B cell (primary cell): Measurements from ENCODE around the gene KRT5.

Source experiments
- EZH2 ChIP-seq: IDR thresholded peaks from 2 replicates; pipeline ENCODE4 v1.6.1; 2012; ENCODE audit warnings: borderline replicate concordance, low read depth, mild to moderate bottlenecking, moderate library complexity, low read length; ENCODE audit not compliant: insufficient read depth, poor library complexity, severe bottlenecking
- TF ChIP-seq, protein P1 (sequence below): fragments of 200-600 bp; IDR thresholded peaks from one replicate; pipeline ENCODE4 v1.8.0; 2022; ENCODE audit warnings: antibody characterized with exemption, mild to moderate bottlenecking

- TF ChIP-seq EZH2 = no peak
- TF ChIP-seq, protein P1, sequence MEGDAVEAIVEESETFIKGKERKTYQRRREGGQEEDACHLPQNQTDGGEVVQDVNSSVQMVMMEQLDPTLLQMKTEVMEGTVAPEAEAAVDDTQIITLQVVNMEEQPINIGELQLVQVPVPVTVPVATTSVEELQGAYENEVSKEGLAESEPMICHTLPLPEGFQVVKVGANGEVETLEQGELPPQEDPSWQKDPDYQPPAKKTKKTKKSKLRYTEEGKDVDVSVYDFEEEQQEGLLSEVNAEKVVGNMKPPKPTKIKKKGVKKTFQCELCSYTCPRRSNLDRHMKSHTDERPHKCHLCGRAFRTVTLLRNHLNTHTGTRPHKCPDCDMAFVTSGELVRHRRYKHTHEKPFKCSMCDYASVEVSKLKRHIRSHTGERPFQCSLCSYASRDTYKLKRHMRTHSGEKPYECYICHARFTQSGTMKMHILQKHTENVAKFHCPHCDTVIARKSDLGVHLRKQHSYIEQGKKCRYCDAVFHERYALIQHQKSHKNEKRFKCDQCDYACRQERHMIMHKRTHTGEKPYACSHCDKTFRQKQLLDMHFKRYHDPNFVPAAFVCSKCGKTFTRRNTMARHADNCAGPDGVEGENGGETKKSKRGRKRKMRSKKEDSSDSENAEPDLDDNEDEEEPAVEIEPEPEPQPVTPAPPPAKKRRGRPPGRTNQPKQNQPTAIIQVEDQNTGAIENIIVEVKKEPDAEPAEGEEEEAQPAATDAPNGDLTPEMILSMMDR = no peak
Observed at GRCh38 chr12:52568111-52568510, 47.9 kb upstream of the KRT5 start.
